ENCODE measurements around the gene KRT82.
"Not testable (repeated sequence)": the region's sequence is repeated elsewhere in the genome, so short reads cannot be mapped to it uniquely, and the experiment has no call there.

Gene KRT82

DNA sequence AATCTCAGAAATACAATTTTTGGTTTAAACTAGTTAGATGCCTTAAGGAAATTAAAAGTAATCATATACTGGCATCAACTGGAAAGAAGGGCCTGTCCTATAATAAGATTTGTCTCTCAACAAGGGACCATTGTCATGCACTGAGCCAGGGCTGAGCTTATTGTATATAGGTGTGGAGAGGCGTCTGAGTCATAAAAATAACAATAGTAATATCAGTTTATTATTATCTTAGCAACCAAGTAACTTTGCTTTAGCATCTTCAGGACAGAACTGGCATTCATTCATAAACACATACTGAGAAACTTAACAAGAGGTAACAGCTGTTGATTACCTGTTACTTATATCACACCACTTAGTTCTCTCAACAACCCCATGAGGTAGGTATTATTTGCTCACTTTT lies 20.9 kb upstream of the KRT82 start:
- FAIRE-seq (no peak), DNase-seq (ENCODE audit: insufficient read length, low spot score) (no peak)
- TF ChIP-seq POLR2A (IDR thresholded peaks at IDR 0.05; ENCODE audit: low read depth, low read length): no peak

DNA sequence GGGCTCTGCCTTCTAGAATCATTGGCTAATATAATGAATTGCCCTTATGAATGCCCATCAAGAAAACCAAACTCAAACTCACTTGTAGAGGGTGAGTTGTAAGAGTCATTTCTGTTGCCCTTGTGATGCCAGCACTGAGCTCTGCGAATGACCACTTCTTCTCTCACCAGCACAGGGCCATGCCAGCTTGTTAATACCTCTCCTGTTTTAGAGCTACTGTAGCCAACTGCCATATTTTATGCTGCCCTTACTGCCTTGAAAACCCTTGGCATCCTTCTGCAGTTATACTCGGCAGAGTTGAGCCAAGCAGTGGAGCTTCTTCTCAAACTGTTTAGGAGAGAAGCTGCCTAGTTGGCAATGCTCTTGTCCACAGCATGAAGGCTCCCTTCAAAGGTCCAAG lies 19.9 kb upstream of the KRT82 start:
- no peak for DNase-seq (ENCODE audit: insufficient read length, low spot score)
- FAIRE-seq: no peak
- TF ChIP-seq POLR2A (IDR thresholded peaks at IDR 0.05; ENCODE audit: low read depth, low read length): no peak

- no peak for TF ChIP-seq POLR2A (IDR thresholded peaks at IDR 0.05; ENCODE audit: low read depth, low read length)
- FAIRE-seq (no peak), DNase-seq (ENCODE audit: insufficient read length, low spot score) (no peak)
Observed at GRCh38 chr12:52425466-52425865, 19.3 kb upstream of the KRT82 start.

- DNase-seq (ENCODE audit: insufficient read length, low spot score): no peak
- TF ChIP-seq POLR2A (IDR thresholded peaks at IDR 0.05; ENCODE audit: low read depth, low read length): no peak
- FAIRE-seq: no peak
Observed at GRCh38 chr12:52423661-52424500, 17.7 kb upstream of the KRT82 start.

- no peak for DNase-seq (ENCODE audit: insufficient read length, low spot score)
- FAIRE-seq: no peak
- no peak for TF ChIP-seq POLR2A (IDR thresholded peaks at IDR 0.05; ENCODE audit: low read depth, low read length)
Observed at GRCh38 chr12:52423035-52423434, 16.9 kb upstream of the KRT82 start.

DNA sequence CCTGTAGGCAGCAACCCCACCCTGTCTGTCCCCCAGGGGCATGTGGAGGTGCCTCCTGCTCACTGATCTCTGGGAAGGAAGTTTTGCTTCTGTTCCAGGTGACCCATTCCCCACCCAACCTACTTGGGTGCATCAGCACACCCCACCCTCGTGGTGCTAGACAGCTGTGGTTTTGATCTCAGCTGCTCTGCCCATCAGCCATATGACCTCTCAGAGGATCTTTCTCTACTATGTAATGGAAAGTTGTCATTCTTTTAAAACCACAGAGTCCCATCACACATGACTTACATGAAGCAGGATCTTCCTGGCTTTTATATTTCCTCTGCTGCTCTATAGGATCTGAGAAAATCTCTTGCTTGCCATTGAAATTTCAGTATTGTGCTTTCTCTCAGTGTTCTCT lies 13.5 kb upstream of the KRT82 start:
- TF ChIP-seq POLR2A (IDR thresholded peaks at IDR 0.05; ENCODE audit: low read depth, low read length): no peak
- DNase-seq (ENCODE audit: insufficient read length, low spot score): no peak

DNA sequence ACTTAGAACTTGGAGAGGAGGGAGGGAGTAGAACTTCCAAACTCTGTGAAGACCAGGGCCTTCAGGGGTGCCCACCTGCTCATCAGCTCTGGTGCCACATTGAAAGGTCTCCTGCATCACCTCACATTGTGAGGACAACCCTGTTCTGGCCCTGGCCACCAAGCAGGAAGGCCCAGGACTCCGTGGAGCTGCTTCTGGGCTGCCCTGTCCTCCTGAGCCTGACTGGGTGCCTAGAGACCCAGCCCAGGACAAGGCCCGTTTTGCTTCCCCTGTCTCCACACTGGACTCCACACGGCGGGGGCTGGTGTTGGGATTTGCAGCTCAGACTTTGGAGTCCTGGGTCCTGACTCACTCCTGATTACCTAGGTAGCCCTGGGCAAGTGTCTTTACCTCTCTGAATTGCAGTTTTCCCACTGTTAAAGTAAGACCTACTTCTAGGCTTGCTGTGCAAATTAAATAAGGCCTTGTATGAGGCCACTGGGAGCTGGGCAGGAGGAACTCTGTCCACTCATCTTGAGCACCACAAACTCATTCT lies 12.5 kb upstream of the KRT82 start:
- no peak for DNase-seq (ENCODE audit: insufficient read length, low spot score)
- no peak for TF ChIP-seq POLR2A (IDR thresholded peaks at IDR 0.05; ENCODE audit: low read depth, low read length)
- no peak for FAIRE-seq

More for the DNA sequence above, 13.5 kb upstream of the KRT82 start:
- FAIRE-seq: no peak

DNA sequence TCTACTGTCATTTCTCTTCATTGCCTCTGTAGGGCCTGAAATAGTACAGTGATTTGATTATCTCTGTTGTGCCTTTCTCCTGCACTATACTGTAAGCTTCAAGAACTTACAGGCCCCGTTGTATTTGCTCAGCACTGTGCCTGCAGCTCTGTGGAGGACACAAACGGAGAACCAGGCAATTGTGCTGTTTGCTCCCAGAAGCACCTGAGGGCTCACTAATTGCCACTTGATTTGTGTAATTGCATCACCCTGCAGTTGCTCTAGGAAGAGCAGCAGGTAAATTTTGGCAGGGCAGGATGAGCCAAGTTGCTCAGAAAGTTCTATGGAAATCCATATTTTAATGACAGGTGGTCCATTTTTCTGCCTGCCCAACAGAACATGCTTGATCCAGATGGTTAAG lies 11.6 kb upstream of the KRT82 start:
- DNase-seq (ENCODE audit: insufficient read length, low spot score) (no peak), FAIRE-seq (no peak)
- TF ChIP-seq POLR2A (IDR thresholded peaks at IDR 0.05; ENCODE audit: low read depth, low read length): no peak

DNA sequence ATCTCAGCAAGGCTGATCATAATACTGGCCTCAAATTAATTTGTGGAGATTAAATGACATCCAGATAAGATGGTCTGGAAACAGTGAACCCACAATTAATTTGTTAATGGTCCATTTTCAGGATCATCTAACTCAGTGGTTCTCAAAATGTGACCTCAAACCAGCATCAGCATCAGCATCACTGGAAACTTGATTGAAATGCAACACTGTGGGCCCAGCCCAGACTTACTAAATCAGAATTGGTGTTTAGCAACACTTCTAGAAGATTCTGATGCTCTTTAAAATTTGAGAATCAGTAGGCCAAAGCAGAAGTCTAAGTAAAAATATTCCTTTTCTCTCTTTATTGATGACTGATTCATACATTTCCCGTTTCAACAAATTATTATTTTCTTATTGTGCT lies 10.7 kb upstream of the KRT82 start:
- DNase-seq (ENCODE audit: insufficient read length, low spot score) (no peak), FAIRE-seq (no peak)
- no peak for TF ChIP-seq POLR2A (IDR thresholded peaks at IDR 0.05; ENCODE audit: low read depth, low read length)

DNA sequence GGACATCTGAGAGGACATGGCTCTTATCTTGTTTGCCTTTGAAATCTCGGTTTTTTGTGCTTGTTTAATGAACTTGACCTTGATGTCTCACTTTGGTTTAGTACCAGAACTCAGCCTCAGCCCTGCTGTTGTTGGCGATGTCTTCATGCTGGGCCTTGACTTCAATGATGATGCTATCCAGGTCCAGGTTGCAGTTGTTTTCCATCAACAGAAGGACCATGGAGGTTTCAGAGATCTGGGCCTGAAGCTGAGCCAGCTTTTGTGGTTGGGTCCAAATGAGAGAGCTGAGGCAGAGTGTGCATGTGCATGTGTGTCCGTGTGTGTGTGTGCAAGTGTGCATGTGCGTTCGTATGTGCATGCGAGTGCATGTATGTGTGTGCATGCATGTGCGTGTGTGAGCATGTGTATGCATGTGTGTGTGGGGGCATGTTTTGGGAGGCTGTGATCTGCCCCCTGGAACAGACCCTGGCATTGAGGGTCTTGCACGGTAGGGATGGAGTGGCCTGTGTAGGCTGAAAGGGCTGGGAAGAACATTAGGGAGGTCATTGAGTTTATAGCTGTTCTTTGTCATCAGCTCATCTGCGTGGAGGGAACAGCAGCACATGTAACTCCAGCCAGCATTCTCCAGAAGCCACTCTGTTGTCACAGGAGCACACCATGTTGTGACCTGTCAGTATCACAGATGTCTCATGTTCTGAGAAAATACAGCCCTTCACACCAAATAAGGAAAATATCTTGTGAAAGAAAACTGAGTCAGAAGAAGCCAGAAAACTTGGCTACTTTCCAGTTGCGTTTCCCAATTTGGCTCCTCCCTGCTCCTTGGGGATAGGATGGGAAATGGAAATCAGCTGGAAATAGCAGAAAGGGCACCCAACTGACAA lies 10.0 kb upstream of the KRT82 start:
- DNase-seq (ENCODE audit: insufficient read length, low spot score) (no peak), FAIRE-seq (no peak)
- no peak for TF ChIP-seq POLR2A (IDR thresholded peaks at IDR 0.05; ENCODE audit: low read depth, low read length)

DNA sequence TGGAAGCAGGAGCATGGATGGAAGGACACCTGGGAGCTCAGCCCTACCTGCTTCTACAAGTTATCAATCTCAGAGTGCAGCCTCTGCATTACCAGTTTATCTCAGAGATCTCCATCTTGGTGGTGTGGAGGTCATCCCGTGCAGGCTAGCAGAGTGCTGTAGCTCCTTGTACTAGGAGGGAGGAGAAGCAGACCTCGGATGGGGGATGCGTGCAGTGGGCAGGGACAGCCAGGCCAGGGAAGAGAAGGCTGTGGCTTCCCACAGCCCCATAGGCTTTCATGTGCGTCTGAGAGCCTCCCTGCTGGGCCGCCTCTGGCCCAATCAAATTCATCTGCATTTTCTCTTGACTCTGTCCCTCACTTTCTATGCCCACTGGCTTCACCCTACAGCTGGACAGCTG lies 8.8 kb upstream of the KRT82 start:
- FAIRE-seq (no peak), DNase-seq (ENCODE audit: insufficient read length, low spot score) (no peak)
- no peak for TF ChIP-seq POLR2A (IDR thresholded peaks at IDR 0.05; ENCODE audit: low read depth, low read length)

DNA sequence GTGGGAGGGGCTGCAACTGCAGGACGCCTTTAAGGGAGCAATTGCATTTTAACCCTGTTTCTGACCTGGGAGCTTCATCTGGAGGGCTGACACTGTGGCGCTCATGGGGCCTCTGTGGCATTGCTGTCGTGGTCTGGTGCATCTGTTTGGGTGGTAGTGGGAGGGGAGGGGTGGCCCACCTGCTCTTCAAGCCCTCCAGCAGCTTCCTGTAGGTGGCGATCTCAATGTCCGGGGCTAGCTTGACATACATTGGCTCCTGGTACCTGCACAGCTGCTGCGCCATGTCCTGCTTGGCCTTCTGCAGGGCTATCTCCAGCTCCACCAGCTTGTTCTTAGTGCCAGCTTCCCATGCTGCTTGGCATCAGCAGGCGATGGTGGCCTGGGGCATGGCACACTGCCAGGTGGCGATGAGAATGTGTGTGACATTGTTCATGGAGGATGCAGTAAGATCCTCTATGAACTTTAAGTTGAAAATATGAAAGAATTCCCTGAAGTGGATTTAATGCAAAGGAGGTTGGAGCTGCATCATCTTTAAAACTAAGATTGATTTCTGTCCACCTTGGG lies 7.7 kb upstream of the KRT82 start:
- TF ChIP-seq POLR2A (IDR thresholded peaks at IDR 0.05; ENCODE audit: low read depth, low read length): no peak
- FAIRE-seq (no peak), DNase-seq (ENCODE audit: insufficient read length, low spot score) (no peak)

DNA sequence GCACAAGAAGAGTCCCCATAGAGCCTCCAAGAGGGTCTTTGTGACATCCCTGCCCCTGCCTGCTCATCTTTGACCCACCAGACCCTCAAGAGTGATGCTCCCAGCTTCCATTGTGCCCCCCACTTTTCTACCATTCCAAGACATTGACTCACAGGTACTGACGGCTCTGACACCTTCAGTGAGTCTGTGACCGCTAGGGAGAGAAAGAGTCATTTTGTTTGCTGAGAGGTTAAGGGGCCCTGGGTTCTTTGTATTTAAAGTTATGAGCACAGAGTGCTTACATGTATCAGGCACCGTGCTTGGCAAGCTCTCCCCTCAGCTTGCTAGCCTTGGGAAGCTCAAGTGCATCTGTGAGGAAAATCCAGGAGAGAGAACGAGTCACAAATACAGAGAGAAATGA lies 7.1 kb upstream of the KRT82 start:
- TF ChIP-seq POLR2A (IDR thresholded peaks at IDR 0.05; ENCODE audit: low read depth, low read length): no peak
- peak; percentile 35 for DNase-seq (ENCODE audit: insufficient read length, low spot score)

DNA sequence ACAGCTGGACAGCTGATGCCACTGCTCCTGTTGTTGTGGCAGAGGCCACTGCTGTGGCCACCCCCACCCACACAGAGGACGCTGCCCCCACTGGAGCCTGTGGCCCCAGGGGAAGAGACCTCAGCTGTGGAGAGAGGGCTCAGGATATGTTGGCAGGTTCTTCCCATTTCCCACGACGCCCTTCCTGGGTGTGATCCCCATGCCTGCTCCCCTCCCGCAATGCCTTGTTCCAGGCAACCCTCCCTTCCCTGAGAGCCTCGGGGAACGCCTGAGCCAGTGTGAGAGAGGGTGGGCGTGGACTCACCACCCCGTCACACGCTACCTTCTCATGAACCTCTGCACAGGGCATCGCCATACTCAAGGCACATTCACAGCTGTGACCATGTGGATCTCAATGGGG lies 5.7 kb upstream of the KRT82 start:
- TF ChIP-seq POLR2A (IDR thresholded peaks at IDR 0.05; ENCODE audit: low read depth, low read length): no peak
- DNase-seq (ENCODE audit: insufficient read length, low spot score) (no peak), FAIRE-seq (no peak)

More for the DNA sequence above, 7.1 kb upstream of the KRT82 start:
- FAIRE-seq: no peak

GRCh38 chr12:52410589-52411248 lies 4.6 kb upstream of the KRT82 start:
- not testable (repeated sequence) for FAIRE-seq; DNase-seq (ENCODE audit: insufficient read length, low spot score)

Measured in H54 (cell line).